Measurements from ENCODE around the gene RIC8B. TPM values are rescaled to one million over a fixed set of nuclear protein-coding genes. Genes with fewer than 3 reads are reported as not detected.

RIC8B gene
- total RNA-seq, 1 experiment from 2014 or later = 14.9 TPM

DNA sequence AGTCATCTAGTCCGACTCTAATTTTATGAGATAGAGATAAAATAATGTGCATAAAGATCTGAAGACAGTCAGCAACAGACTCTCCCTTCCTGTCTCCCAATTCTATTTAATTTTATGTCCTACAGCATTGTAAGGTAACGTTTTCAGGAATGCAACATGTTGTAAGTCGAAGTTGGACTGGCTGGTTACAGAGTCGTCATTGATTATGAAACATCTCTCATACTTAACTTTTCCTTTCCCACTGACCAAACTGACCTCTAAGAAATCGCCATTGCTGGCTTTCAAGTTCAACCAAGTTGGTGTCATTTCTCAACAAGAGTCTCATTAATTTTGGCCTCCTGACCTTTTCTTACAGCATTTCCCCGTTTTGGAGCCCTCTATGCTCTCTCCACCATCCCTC, 4.9 kb upstream of the RIC8B start:
- H3K4me1 ChIP-seq (replicated peaks; ENCODE audit: insufficient read depth) = peaks cover 4% of the 10 kb centered on the region; the same call in 1 of the 2 replicates
- TF ChIP-seq, protein P1, sequence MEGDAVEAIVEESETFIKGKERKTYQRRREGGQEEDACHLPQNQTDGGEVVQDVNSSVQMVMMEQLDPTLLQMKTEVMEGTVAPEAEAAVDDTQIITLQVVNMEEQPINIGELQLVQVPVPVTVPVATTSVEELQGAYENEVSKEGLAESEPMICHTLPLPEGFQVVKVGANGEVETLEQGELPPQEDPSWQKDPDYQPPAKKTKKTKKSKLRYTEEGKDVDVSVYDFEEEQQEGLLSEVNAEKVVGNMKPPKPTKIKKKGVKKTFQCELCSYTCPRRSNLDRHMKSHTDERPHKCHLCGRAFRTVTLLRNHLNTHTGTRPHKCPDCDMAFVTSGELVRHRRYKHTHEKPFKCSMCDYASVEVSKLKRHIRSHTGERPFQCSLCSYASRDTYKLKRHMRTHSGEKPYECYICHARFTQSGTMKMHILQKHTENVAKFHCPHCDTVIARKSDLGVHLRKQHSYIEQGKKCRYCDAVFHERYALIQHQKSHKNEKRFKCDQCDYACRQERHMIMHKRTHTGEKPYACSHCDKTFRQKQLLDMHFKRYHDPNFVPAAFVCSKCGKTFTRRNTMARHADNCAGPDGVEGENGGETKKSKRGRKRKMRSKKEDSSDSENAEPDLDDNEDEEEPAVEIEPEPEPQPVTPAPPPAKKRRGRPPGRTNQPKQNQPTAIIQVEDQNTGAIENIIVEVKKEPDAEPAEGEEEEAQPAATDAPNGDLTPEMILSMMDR (conservative IDR thresholded peaks at IDR 0.05) = no peak
- TF ChIP-seq EZH2 (IDR thresholded peaks at IDR 0.05; ENCODE audit: low read depth) = no peak
- H3K79me2 ChIP-seq (ENCODE audit: low read depth) = no peaks in the 10 kb centered on the region
- no peaks in the 10 kb centered on the region for H3K9me2 ChIP-seq (ENCODE audit: insufficient read depth)
- ChIA-PET CTCF (no interaction called here), POLR2A (ENCODE audit: unreplicated experiment) (no interaction called here)
- no peaks in the 10 kb centered on the region for H3K9me3 ChIP-seq (ENCODE audit: insufficient read depth, low read depth)
- H3K36me3 ChIP-seq (ENCODE audit: low read depth) = no peaks in the 10 kb centered on the region
- no peak overlapping the region for H3K4me2 ChIP-seq
- intact Hi-C loops (cut with micrococcal nuclease; ENCODE audit: unreplicated experiment) = no loop called here
- H3K4me3 ChIP-seq = no peak overlapping the region
- H3F3A ChIP-seq (ENCODE audit: insufficient read depth, low read depth) = no peaks in the 10 kb centered on the region
- H2AFZ ChIP-seq = no peak overlapping the region
- no peaks in the 10 kb centered on the region for H4K20me1 ChIP-seq (ENCODE audit: insufficient read depth)
- no TSS peak for BruUV-seq (replicated peaks)
- DNase-seq = no peak
- no peak overlapping the region for H3K27ac ChIP-seq
- 0 out of 2 replicates have a peak, but pooled peaks cover 3% of the 10 kb centered on the region for H3K27me3 ChIP-seq (ENCODE audit: insufficient read depth, low read depth)

DNA sequence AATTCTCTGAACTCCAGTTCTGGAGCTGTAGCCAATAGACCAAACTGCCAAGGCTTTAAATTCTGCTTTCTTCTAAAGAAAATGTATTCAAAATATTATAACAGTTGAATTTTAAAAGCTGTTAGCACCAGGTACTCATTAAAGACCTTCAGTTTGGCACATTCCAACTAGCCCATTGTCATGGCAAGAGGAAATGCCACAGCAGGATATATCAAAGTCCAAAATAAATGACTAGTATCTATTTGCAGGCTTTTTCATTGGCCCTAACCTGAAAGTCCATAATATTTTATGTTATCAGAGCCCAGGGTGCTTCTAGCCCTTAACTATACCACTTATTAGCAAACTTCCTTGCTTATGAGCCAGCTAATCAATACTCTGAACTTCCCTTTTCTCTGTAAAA, 3.1 kb upstream of the RIC8B start:
- peaks cover 16% of the 10 kb centered on the region for H3K4me1 ChIP-seq (replicated peaks; ENCODE audit: insufficient read depth)
- no peak overlapping the region for H3K27ac ChIP-seq
- H3K4me2 ChIP-seq = no peak overlapping the region
- H3K36me3 ChIP-seq (ENCODE audit: low read depth) = no peaks in the 10 kb centered on the region
- 0 out of 2 replicates have a peak, but pooled peaks cover 3% of the 10 kb centered on the region for H3K27me3 ChIP-seq (ENCODE audit: insufficient read depth, low read depth)
- H3K9me2 ChIP-seq (ENCODE audit: insufficient read depth) = no peaks in the 10 kb centered on the region
- no peak overlapping the region for H3K4me3 ChIP-seq
- H3F3A ChIP-seq (ENCODE audit: insufficient read depth, low read depth) = no peaks in the 10 kb centered on the region
- no peaks in the 10 kb centered on the region for H3K9me3 ChIP-seq (ENCODE audit: insufficient read depth, low read depth)
- POLR2A ChIA-PET (ENCODE audit: unreplicated experiment) = no interaction called here
- CTCF ChIA-PET = no interaction called here
- no peak overlapping the region for H2AFZ ChIP-seq
- intact Hi-C loops (cut with micrococcal nuclease; ENCODE audit: unreplicated experiment) = loop anchor here (5.0 kb wide), 1 partner anchor 321 kb away; the partner anchor contains the start of gene CRY1
- H4K20me1 ChIP-seq (ENCODE audit: insufficient read depth) = no peaks in the 10 kb centered on the region
- H3K79me2 ChIP-seq (ENCODE audit: low read depth) = peaks cover 18% of the 10 kb centered on the region
- DNase-seq = no peak
- TF ChIP-seq, protein P1 (conservative IDR thresholded peaks at IDR 0.05) = no peak
- TF ChIP-seq EZH2 (IDR thresholded peaks at IDR 0.05; ENCODE audit: low read depth) = no peak
- BruUV-seq (replicated peaks) = no TSS peak

DNA sequence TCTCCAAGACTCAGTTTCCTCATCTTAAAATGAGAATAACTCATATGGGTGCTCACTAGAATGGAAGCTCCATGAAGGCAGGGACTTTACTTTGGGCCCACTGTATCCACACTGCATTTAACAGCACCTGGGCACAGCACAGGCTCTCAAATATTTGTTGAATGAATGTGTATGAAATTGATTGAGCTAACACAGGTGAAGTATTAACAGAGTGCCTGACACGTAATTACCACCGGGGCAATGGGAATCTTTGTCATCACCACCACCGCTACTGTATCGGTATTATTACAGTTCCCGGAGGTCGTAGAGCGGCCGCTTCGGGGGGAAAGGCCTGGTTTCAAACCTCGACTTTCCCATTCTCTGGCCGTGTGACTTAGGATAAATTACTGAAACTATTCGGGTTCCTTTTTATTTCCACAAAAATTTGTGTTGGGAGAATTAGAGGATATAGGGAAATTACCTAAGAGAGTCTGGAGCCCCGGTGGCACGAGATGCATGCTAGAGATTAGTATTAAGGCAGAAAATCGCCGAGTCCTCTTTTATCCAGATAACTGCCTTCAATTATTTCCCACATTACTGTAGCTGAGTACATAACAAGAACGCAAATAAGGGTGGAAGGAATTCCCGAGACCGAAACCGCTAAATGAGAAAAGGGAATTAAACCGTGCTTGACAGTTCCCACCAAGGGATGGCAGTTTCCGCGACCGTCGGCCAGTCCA, 1.0 kb upstream of the RIC8B start:
- no peaks in the 10 kb centered on the region for H3K9me3 ChIP-seq (ENCODE audit: insufficient read depth, low read depth)
- BruUV-seq (replicated peaks) = TSS peak; percentile 81
- no peaks in the 10 kb centered on the region for H3F3A ChIP-seq (ENCODE audit: insufficient read depth, low read depth)
- H3K36me3 ChIP-seq (ENCODE audit: low read depth) = no peaks in the 10 kb centered on the region
- peaks cover 35% of the 10 kb centered on the region for H3K79me2 ChIP-seq (ENCODE audit: low read depth)
- DNase-seq = no peak
- H3K27me3 ChIP-seq (ENCODE audit: insufficient read depth, low read depth) = no peaks in the 10 kb centered on the region
- no peak for TF ChIP-seq EZH2 (IDR thresholded peaks at IDR 0.05; ENCODE audit: low read depth)
- TF ChIP-seq, protein P1 (conservative IDR thresholded peaks at IDR 0.05) = no peak
- POLR2A ChIA-PET (ENCODE audit: unreplicated experiment) = no interaction called here
- no peak overlapping the region for H3K27ac ChIP-seq
- no peaks in the 10 kb centered on the region for H4K20me1 ChIP-seq (ENCODE audit: insufficient read depth)
- H3K4me2 ChIP-seq = peak overlapping the region; percentile 81
- H3K4me3 ChIP-seq = peak overlapping the region; percentile 93
- H3K9me2 ChIP-seq (ENCODE audit: insufficient read depth) = no peaks in the 10 kb centered on the region
- peaks cover 21% of the 10 kb centered on the region for H3K4me1 ChIP-seq (replicated peaks; ENCODE audit: insufficient read depth)
- CTCF ChIA-PET = interaction anchor here (0.6 kb wide), 1 partner anchor 340 kb away, joined by 3 read pairs; no protein-coding TSS in a partner anchor
- intact Hi-C loops (cut with micrococcal nuclease; ENCODE audit: unreplicated experiment) = loop anchor here (5.0 kb wide), 1 partner anchor 319 kb away; the partner anchor contains the start of gene CRY1
- peak overlapping the region; percentile 91 for H2AFZ ChIP-seq
